Left ventricle myocardium superior (tissue), 1 donor: ENCODE results near the gene MEIG1. TPM values are rescaled to one million over a fixed set of nuclear protein-coding genes. Genes with fewer than 3 reads are reported as not detected.

Source experiments
- total RNA-seq: library from RNA; stranded (reverse); fragmentation: NEBNext Ultra II Directional; extraction: Animal tissue kit (Norgen Biotek cat#: 25700); gene quantifications from one replicate; pipeline ENCODE4 v1.2.1, GENCODE V29; 2021
- donor health status: DM: no; HTN: yes; CAD: no; lungs with severe emphysema.

MEIG1 gene
- total RNA-seq, 1 donor from 2014 or later, result not detected

Other genes starting within 250 kb of the MEIG1 start
- gene FAM107B, start 184.5 kb upstream of the MEIG1 start, total RNA-seq, result 3.4 TPM
- gene CDNF, start 121.4 kb upstream of the MEIG1 start, total RNA-seq, result 2.0 TPM
- 8.8 TPM for gene HSPA14, start 121.1 kb upstream of the MEIG1 start, total RNA-seq
- gene MSANTD7, start 121.1 kb upstream of the MEIG1 start, total RNA-seq, result 4.8 TPM
- gene SUV39H2, start 80.5 kb upstream of the MEIG1 start, total RNA-seq, result 5.2 TPM
- 2.7 TPM for gene DCLRE1C, start 5.3 kb upstream of the MEIG1 start, total RNA-seq
- not detected for gene OLAH, start 84.6 kb downstream of the MEIG1 start, total RNA-seq
- gene ACBD7, start 129.4 kb downstream of the MEIG1 start, total RNA-seq, result not detected
- 8.4 TPM for gene RPP38, start 138.0 kb downstream of the MEIG1 start, total RNA-seq
- 14.9 TPM for gene NMT2, start 209.3 kb downstream of the MEIG1 start, total RNA-seq